Panc1 (cell line): ENCODE measurements around the gene ATRN.

Experiments
- POLR2AphosphoS5 ChIP-seq: IDR thresholded peaks from 2 replicates; pipeline ENCODE4 v1.6.1; 2012; ENCODE audit warnings: mild to moderate bottlenecking, low read depth, low read length, moderate library complexity
- REST ChIP-seq, 2 experiments: IDR thresholded peaks; 2 replicates each; pipeline ENCODE4 v1.6.1; 2011 to 2012; ENCODE audit warnings: low read depth in 2 of 2, control low read depth in 1 of 2, low read length in 1 of 2, mild to moderate bottlenecking in 1 of 2, moderate library complexity in 1 of 2; ENCODE audit not compliant: insufficient read depth in 1 of 2
- SIN3A ChIP-seq: IDR thresholded peaks from 2 replicates; pipeline ENCODE4 v1.6.1; 2012; ENCODE audit warnings: low read depth, mild to moderate bottlenecking, low read length, moderate library complexity, borderline replicate concordance; ENCODE audit not compliant: insufficient read depth
- TF ChIP-seq, protein P1 (sequence below): fragments of 450-650 bp; IDR thresholded peaks from 2 replicates; pipeline ENCODE4 v1.5.1; 2017; ENCODE audit warnings: mild to moderate bottlenecking

- TF ChIP-seq, protein P1, sequence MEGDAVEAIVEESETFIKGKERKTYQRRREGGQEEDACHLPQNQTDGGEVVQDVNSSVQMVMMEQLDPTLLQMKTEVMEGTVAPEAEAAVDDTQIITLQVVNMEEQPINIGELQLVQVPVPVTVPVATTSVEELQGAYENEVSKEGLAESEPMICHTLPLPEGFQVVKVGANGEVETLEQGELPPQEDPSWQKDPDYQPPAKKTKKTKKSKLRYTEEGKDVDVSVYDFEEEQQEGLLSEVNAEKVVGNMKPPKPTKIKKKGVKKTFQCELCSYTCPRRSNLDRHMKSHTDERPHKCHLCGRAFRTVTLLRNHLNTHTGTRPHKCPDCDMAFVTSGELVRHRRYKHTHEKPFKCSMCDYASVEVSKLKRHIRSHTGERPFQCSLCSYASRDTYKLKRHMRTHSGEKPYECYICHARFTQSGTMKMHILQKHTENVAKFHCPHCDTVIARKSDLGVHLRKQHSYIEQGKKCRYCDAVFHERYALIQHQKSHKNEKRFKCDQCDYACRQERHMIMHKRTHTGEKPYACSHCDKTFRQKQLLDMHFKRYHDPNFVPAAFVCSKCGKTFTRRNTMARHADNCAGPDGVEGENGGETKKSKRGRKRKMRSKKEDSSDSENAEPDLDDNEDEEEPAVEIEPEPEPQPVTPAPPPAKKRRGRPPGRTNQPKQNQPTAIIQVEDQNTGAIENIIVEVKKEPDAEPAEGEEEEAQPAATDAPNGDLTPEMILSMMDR: no peak
- TF ChIP-seq REST (IDR thresholded peaks at IDR 0.05; ENCODE audit: insufficient read depth in 1 of 2, low read depth in 2 of 2, low read length in 1 of 2) (no peak), POLR2AphosphoS5 (no peak), SIN3A (no peak)
Observed at GRCh38 chr20:3565851-3566250, 95.0 kb downstream of the ATRN start.
